WERI-Rb-1 (cell line): ENCODE results near the gene EIF1AD.

Experiments
- DNase-seq: peaks from one replicate; pipeline ENCODE4 v3.0.0-alpha.2; 2020
- H3K27ac ChIP-seq: fragments of 250-450 bp; sonication (Bioruptor Pico); 2 replicates; pipeline ENCODE4 v1.5.1; 2020; ENCODE audit warnings: mild to moderate bottlenecking, moderate library complexity
- H3K27me3 ChIP-seq: fragments of 250-450 bp; sonication (Bioruptor Pico); 2 replicates; pipeline ENCODE4 v1.5.1; 2021; ENCODE audit warnings: mild to moderate bottlenecking, low read depth, moderate library complexity; ENCODE audit not compliant: insufficient read depth, severe bottlenecking
- H3K36me3 ChIP-seq: fragments of 250-450 bp; sonication (Bioruptor Pico); 2 replicates; pipeline ENCODE4 v1.5.1; 2020; ENCODE audit warnings: mild to moderate bottlenecking, moderate library complexity
- H3K4me3 ChIP-seq: 2 replicates; pipeline ENCODE4 v1.5.1; 2011; ENCODE audit warnings: low read depth, mild to moderate bottlenecking, control low read depth, low read length
- H3K9me3 ChIP-seq: fragments of 250-450 bp; sonication (Bioruptor Pico); 2 replicates; pipeline ENCODE4 v1.5.1; 2021; ENCODE audit warnings: mild to moderate bottlenecking, moderate library complexity; ENCODE audit not compliant: severe bottlenecking
- CTCF ChIP-seq: IDR thresholded peaks from 2 replicates; pipeline ENCODE4 v1.5.1; 2011; ENCODE audit warnings: low read depth, mild to moderate bottlenecking, control low read depth, inconsistent platforms, low read length

The EIF1AD gene

GRCh38 chr11:66039765-66040164, 37.8 kb upstream of the EIF1AD start:
- no peak overlapping the region for H3K27ac ChIP-seq
- no peak overlapping the region for H3K4me3 ChIP-seq
- H3K9me3 ChIP-seq: peaks cover 6% of the 10 kb centered on the region
- no peak for TF ChIP-seq CTCF
- no peaks in the 10 kb centered on the region for H3K27me3 ChIP-seq
- H3K36me3 ChIP-seq: peaks cover 44% of the 10 kb centered on the region
- DNase-seq: no peak

- no peak for DNase-seq
- Histone ChIP-seq H3K36me3 (peaks cover 24% of the 10 kb centered on the region), H3K9me3 (peaks cover 6% of the 10 kb centered on the region), H3K27me3 (no peaks in the 10 kb centered on the region), H3K27ac (no peak overlapping the region), H3K4me3 (no peak overlapping the region)
- no peak for TF ChIP-seq CTCF
Observed at GRCh38 chr11:66037327-66037726, 35.4 kb upstream of the EIF1AD start.

GRCh38 chr11:66036334-66036710, 34.4 kb upstream of the EIF1AD start:
- no peak for TF ChIP-seq CTCF
- peaks cover 14% of the 10 kb centered on the region for H3K36me3 ChIP-seq
- no peak for DNase-seq

GRCh38 chr11:66035653-66036333, 33.8 kb upstream of the EIF1AD start:
- Histone ChIP-seq H3K9me3 (peaks cover 6% of the 10 kb centered on the region), H3K27me3 (no peaks in the 10 kb centered on the region), H3K36me3 (peaks cover 8% of the 10 kb centered on the region), H3K27ac (no peak overlapping the region), H3K4me3 (no peak overlapping the region)
- DNase-seq: no peak
- TF ChIP-seq CTCF: no peak

More at GRCh38 chr11:66036334-66036710, 34.4 kb upstream of the EIF1AD start:
- no peak overlapping the region for H3K27ac ChIP-seq
- H3K9me3 ChIP-seq: peaks cover 6% of the 10 kb centered on the region
- H3K27me3 ChIP-seq: no peaks in the 10 kb centered on the region
- no peak overlapping the region for H3K4me3 ChIP-seq

GRCh38 chr11:66032957-66033735, 31.2 kb upstream of the EIF1AD start:
- no peak for TF ChIP-seq CTCF
- H3K27ac ChIP-seq: no peak overlapping the region

More at GRCh38 chr11:66032957-66033735, 31.2 kb upstream of the EIF1AD start:
- Histone ChIP-seq H3K36me3 (no peaks in the 10 kb centered on the region), H3K27me3 (no peaks in the 10 kb centered on the region), H3K4me3 (no peak overlapping the region), H3K9me3 (peaks cover 6% of the 10 kb centered on the region)
- DNase-seq: no peak
